HS-5 (cell line): Measurements from ENCODE around the gene FHAD1.

ENCODE experiments used
- DNase-seq: peaks from one replicate; pipeline ENCODE4 v3.0.0-alpha.2; 2012; ENCODE audit warnings: low read depth

Gene FHAD1

DNA sequence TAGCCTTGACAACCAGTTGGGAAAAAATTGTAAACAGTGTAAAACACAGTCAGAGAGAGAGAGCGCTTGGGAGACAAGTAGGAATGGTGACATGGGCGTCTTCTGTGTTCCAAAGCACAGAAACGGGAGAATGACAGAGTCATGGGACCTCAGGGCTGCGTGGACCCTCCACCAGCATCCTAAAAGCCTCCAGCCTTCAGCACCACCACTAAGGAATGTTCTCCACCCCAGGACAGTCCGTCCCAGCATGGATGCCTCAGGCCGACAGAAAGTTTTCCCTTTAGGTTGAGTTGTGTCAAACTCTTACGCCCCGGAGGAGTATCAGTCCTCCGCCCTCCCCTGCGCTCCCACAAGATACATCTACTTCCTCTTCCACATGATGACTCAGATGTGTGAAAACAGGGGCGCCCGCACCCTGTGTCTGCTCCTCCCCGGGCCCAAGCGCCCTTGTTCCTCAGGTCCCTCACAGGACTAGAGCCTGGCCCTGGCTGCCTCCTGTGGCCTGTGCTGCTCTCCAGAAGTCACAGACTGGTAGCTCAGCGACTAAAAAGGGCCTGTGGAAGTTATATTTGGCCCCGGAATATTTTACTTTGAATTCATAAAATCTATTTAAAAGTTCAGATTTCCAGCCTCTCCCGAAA lies 98.8 kb downstream of the FHAD1 start:
- no peak for DNase-seq

DNA sequence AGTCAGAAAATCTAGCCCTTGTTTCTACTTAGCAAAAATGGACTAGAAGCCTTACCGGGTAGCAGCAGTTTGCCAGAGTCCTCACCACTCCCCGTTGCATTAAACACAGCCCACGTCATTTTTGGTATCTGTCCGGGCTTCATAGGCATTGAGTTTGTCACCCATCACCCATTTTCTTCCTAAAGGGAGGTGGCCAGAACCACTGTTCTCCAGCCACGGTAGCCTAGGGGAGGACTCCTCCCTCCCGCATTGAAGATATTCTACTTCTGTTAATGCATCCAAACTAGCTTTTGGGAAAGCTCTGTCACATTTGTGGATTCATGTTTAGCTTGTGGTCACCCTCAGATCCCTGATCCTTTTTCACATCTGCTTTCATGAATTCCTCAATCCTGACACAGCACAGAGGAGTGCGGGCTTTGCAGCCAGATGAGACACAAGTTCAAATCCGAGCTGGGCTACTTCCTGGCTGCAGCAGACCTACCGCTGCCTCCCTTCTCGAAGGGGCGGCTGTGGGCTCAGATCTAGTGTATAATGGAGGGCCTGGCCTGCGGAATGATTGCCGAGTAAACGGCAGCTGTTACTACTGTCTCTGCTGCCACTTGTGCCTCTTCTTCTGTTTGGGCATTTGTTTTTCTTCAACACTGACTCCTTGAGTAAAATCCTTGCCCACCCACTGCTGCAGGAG lies 99.5 kb downstream of the FHAD1 start:
- DNase-seq, result no peak

DNA sequence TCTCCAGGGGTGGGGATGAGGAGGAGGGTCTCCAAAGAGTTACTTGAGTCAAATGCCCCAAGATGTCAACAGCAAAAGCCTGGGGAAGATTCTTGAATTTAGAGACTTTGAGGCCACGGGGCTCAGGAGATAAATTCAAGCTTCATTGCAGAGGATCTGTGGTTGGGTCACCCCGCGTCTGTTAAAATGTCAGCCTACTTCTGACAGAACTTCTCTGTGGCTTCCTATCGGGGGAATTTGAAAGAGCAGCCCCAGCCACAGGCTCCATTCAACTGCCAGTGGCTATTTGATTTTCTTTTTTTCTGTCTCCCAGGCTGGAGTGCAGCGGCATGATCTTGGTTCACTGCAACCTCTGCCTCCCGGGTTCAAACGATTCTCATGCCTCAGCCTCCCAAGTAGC lies 100.2 kb downstream of the FHAD1 start:
- no peak for DNase-seq

- DNase-seq, result no peak
These were observed 101.6 kb downstream of the FHAD1 start for GRCh38 chr1:15348648-15349047.

- no peak for DNase-seq
These were observed 102.1 kb downstream of the FHAD1 start for GRCh38 chr1:15349133-15349532.

GRCh38 chr1:15350151-15350550 lies 103.1 kb downstream of the FHAD1 start:
- no peak for DNase-seq

GRCh38 chr1:15350551-15351200 lies 103.7 kb downstream of the FHAD1 start:
- DNase-seq, result no peak

DNA sequence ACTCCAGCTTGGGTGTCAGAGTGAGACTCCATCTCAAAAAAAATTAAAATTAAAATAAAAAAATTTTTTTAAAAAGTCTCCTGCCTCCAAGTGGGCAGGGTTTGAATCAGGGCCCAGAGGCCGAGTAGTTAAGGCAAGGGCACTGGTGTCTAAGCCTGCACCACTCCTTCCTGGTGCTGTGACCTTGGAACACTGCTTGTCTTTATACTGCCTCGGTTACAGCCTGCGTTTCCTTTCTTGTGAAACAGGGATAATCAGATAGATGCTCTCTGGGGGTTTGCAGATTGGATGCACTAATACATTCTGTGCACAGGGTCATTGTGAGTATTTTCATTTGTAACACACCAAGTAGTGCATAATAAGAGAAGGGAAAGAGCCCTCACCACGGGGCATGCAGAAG lies 104.3 kb downstream of the FHAD1 start:
- DNase-seq, result no peak

DNA sequence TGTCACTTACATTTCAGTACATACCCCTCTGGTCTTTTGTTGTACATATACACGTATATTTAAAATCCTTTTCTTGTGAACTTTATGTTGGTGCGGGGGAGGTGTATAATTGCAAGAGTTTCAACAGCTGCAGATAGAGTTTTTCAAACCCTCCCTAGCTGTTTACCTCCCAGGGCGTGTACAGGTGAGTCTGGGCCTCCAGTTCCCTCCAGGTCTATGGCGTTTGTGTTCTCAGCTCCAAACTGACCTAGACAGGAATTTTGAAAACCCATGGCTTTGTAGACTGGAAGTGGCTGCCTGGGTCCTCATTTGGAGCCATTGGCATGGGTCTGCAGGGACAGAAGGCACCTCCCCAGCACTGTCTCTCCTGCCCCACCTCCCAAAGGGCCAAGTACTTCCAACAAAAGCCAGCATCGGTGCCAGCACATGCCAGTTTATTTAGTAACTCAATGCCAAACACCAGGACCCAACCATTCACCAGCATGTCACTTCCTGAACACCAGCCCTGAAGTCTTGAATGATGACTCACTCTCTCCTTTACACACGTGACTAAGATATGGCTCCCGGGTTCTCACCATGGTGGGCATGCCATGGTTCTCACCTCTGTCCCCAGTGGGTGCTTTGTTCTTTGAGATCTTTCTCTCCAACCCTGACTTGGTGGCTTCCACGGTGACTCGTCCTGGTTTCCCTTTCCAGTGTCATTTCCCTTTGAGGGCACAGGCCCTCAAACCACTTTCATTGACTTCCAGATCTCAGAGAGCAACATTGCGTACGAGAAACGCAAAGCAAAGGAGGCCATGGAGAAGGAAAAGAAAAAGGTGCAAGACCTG lies 105.3 kb downstream of the FHAD1 start:
- DNase-seq, result peak; percentile 92

DNA sequence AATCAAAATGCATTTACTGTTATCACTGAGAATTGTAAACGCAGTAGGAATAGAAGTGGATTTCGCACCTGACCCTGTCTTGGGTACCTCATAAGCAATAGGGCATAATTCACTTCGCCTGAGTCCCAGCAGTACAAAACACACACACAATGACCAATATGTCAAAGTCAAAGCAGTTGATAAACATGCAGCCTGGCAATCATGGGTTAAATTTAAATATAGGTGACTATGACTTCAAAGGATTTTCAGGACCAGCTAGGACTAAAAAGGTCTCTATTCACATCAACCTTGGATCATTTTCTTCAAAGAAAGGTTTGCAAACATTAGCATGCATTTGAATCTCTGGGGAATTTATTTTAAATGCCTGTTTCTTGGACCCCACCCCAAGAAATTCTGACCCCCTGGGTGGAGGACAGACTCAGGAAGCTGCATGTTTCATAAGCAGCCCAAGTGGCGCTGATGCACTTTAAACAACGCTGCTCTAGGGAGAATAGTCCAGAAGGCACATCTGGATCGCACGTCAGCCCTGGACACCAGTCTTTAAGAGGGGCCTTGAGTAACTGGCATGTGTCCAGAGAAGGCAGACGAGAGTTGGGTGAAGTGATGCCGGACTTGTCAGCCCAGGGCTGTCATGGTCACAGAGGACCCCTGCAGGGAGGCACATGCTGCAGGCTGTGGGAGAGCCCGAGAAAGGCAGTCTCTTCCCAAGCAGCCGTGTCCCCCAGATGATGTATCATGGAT lies 107.0 kb downstream of the FHAD1 start:
- no peak for DNase-seq

DNA sequence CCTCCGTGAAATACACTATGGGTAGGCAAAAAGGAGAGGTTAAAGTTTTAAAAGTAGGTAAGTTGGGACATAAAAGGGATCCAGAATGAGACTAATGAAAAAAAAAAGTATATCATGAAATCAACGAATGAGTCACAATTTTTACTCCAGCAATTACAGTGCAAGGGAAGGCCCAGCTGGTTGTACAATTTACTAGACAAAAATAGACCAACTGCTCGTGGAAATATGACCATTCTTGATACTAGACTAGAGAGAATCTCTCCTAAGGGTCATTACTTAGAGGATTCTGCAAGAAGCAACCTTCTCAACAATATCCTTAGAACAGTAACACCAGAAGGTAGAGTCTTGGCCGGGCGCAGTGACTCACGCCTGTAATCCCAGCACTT lies 107.5 kb downstream of the FHAD1 start:
- DNase-seq, result no peak

DNA sequence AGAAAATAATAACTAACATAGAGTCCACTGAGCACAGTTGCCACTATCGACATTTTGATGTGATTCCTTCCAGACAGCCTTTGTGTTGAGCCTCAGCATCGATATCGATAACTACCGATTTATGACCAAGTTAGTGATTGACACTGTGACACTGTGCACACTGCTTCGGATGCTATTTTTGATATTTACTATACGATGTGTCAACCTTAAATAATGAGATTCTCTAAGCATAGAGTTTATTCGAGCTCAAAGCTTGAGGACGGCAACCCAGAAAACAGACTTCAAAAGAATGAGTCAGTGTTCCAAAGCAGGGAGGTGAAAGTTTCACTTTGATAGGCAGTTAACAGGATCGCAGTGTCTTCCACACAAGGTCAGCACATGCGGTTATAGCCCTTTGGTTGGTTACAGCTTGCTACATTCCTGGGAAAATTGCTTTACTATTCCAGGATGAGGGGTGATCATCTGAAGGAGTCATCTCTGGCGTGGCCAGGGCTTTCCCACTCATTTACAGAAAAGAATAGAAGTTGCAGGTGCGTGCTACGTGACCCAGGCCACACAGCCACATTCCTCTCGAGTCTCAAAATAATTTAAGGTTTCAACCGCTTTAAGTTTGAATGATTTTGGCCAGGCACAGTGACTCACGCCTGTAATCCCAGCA lies 109.1 kb downstream of the FHAD1 start:
- DNase-seq, result no peak

DNA sequence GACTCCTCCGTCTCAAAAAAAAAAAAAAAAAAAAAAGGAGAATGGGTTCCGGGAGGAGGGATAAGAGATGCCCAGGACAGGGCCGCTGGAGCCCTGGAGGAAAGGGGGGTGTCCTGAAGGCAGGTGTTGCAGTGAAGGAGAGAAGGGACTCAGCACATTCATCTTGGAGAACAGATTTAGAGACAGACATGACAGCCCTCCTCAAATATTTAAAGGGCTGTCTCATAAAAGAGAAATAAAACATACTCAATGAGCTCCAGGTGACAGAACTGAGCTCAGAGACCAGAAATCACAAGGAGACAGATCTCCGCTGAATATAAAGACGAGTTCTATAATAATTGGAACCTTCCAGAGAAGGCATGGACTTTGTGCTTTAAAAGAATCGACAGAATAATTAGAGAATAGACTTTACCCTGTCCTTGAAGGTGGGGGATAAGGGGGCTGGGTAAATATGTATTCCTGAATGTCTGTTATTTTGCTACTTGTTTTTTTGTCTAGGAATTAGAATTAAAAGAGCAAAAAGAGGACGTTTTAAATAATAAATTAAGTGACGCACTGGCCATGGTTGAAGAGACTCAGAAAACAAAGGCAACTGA lies 110.7 kb downstream of the FHAD1 start:
- DNase-seq, result no peak

- DNase-seq, result no peak
These were observed 111.6 kb downstream of the FHAD1 start for GRCh38 chr1:15358565-15359133.

- no peak for DNase-seq
These were observed 113.7 kb downstream of the FHAD1 start for GRCh38 chr1:15360700-15361099.

DNA sequence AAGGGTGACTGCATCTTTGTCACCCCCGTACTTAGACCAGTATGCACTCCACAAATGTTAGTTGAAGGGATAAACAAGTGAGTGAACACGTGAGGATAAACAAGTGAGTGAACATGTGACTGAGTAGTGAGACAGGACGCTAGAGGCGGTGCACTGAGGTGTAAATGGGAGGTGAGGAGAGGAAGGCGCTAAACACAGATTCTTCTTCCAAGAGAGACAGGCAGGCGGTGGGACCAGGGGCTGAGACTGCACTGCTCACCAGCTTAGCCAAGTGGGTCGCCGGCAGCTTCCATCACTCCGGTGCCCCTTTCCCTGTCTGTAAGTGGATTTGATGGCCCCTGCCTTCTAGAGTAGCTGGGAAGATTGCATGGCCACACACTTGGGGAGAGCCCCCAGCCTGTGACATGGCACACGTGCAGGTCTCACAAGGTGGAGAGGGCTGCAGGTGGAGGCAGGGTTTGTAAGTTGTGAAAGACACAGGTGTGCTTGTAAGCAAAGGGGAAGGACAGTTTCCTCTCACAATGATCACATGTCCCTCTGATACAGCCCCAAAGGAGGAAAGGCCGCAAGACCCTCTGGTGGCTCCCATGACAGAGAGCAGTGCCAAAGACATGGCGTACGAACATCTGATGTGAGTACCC lies 115.2 kb downstream of the FHAD1 start:
- no peak for DNase-seq

DNA sequence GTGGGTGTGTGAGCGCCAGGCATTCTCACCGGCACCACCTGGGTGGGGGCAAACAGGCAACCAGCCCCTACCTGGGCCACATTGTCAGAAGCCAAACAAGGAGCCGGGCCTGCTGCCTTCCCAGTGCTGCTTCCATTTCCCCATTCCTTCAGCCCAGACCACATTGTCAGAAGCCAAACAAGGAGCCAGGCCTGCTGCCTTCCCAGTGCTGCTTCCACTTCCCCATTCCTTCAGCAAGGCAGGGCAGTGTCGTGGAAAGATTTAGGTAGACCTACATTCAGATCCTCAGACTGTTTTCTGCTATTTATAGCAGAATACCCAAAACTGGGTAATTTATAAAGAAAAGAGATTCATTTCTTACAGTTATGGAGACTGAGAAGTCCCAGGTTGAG lies 115.7 kb downstream of the FHAD1 start:
- no peak for DNase-seq

- DNase-seq, result no peak
These were observed 117.7 kb downstream of the FHAD1 start for GRCh38 chr1:15364740-15365139.

DNA sequence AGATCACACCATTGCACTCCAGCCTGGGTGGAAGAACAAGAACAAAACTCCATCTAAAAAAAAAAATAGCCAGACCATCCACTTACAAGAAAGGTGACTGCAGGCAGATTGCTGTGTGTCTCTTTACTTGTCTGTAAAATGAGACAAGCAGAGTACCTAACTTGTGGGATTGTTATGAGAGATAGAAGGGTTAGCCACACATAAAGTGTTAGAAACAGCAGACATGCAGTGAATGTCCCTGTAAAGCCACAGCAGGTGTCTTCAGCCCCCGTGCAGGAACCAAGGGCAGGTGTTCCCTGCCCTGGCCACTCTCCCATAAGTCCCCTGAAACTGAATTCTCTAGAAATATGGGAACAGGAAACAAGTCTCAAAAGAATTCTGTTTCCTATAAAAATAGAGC lies 121.9 kb downstream of the FHAD1 start:
- no peak for DNase-seq

- no peak for DNase-seq
These were observed 123.2 kb downstream of the FHAD1 start for GRCh38 chr1:15370268-15370667.
